Colonic mucosa (tissue), 4 donors: Measurements from ENCODE around the gene TSPAN9. TPM values are rescaled to one million over a fixed set of nuclear protein-coding genes. Genes with fewer than 3 reads are reported as not detected.

Experiments used
- DNase-seq: peaks from one replicate; pipeline ENCODE4 v3.0.0-alpha.2; 2020
- H3K27ac ChIP-seq: fragments of 200-600 bp; one replicate; pipeline ENCODE4 v1.8.0; 2021
- H3K27me3 ChIP-seq: fragments of 200-600 bp; one replicate; pipeline ENCODE4 v1.8.0; 2021
- H3K36me3 ChIP-seq: fragments of 200-600 bp; one replicate; pipeline ENCODE4 v1.8.0; 2021
- H3K4me1 ChIP-seq: fragments of 200-600 bp; one replicate; pipeline ENCODE4 v1.8.0; 2021; ENCODE audit warnings: mild to moderate bottlenecking
- H3K4me3 ChIP-seq: fragments of 200-600 bp; one replicate; pipeline ENCODE4 v1.8.0; 2021
- H3K9ac ChIP-seq, 2 donors: one replicate each; pipeline ENCODE4 v1.7.0; 2013; ENCODE audit warnings: control low read depth in 2 of 2, low read depth in 2 of 2, low read length in 2 of 2
- H3K9me3 ChIP-seq: fragments of 200-600 bp; one replicate; pipeline ENCODE4 v1.8.0; 2021
- CTCF ChIP-seq: fragments of 200-600 bp; IDR thresholded peaks from one replicate; pipeline ENCODE4 v1.8.0; 2022; ENCODE audit warnings: antibody characterized with exemption, mild to moderate bottlenecking
- intact Hi-C: fragments of 100-400 bp; cut with DNase I; formaldehyde crosslinking; loops from one replicate; pipeline ENCODE4 v1.14.1; 2022
- total RNA-seq, 2 donors: library from RNA; stranded (reverse); fragmentation: NEBNext Ultra II Directional in 1 of 2; extraction: Animal tissue kit (Norgen Biotek cat#: 25700) in 1 of 2; gene quantifications; one replicate each; pipeline ENCODE4 v1.2.1, GENCODE V29; 2021
- donor health status: healthy.
- donor health status: DM: no; HTN: no; CAD: no.
- donor health status: DM: no; HTN: no; CAD: no.

TSPAN9 gene
- total RNA-seq, 2 donors from 2014 or later, result 4.7 to 9.9 TPM

DNA sequence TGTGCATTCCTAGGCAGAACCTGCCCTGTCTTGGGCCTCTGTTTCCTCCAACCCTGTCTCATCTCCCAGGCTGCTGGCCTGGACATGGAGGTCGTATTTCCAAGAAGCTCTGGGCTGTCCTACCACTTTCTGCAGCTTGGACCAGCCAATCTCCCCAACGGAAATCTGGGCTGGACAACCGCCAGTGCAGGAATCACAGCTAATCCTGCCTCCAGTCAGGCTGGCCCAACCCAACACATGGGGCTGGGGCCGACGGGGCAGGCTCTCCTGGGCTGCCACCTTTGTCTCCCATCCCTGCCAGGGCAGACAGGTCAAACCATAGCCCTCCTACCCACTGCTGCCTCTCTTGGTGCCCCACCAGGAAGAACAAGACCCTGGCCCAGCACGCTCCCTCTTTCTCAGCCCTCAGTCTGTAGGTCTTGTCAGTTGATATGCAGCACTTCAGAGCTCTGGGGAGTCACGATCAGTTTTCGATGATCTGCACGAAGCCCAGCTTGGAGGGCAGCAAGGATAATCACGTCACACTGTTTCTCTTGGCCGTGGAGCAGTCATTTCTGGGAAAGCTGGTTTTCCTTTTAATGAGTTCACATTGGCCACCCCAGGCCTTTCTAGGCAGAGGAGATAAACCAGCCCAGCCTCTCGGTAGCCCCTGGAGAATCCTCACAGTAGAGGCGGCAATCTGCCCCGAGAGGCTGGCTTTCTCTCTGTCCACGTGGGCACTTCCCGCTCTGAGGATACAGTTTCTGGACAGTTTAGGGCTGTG is 218.6 kb downstream of the TSPAN9 start:
- TF ChIP-seq CTCF, result no peak
- Histone ChIP-seq H3K27me3 (no peaks in the 10 kb centered on the region), H3K4me1 (no peaks in the 10 kb centered on the region), H3K4me3 (no peak overlapping the region), H3K9me3 (no peaks in the 10 kb centered on the region), H3K36me3 (no peaks in the 10 kb centered on the region), H3K27ac (no peak overlapping the region), H3K9ac (no peak overlapping the region)
- intact Hi-C loops, result no loop called here
- no peak for DNase-seq

- DNase-seq, result no peak
- no peak for TF ChIP-seq CTCF
- H3K36me3 ChIP-seq, result no peaks in the 10 kb centered on the region
Observed at GRCh38 chr12:3296409-3296701, 219.2 kb downstream of the TSPAN9 start.

GRCh38 chr12:3298603-3299002 is 221.4 kb downstream of the TSPAN9 start:
- no peak overlapping the region for H3K4me3 ChIP-seq
- intact Hi-C loops, result no loop called here

More at GRCh38 chr12:3296409-3296701, 219.2 kb downstream of the TSPAN9 start:
- no peaks in the 10 kb centered on the region for H3K9me3 ChIP-seq
- no peak overlapping the region for H3K4me3 ChIP-seq
- H3K4me1 ChIP-seq, result no peaks in the 10 kb centered on the region
- H3K27me3 ChIP-seq, result no peaks in the 10 kb centered on the region
- intact Hi-C loops, result no loop called here
- no peak overlapping the region for H3K9ac ChIP-seq
- no peak overlapping the region for H3K27ac ChIP-seq

GRCh38 chr12:3299929-3300832 is 223.0 kb downstream of the TSPAN9 start:
- DNase-seq, result peak; percentile 93
- no peak overlapping the region for H3K4me3 ChIP-seq
- H3K4me1 ChIP-seq, result no peaks in the 10 kb centered on the region
- TF ChIP-seq CTCF, result peak; percentile 97
- peak overlapping the region in 1 of 2 donors; percentile 77 for H3K9ac ChIP-seq
- H3K27ac ChIP-seq, result peak overlapping the region; percentile 49
- H3K9me3 ChIP-seq, result no peaks in the 10 kb centered on the region
- H3K36me3 ChIP-seq, result no peaks in the 10 kb centered on the region
- intact Hi-C loops, result loop anchor here (2.0 to 10.0 kb wide), 2 partner anchors 475 to 505 kb away; no protein-coding TSS in a partner anchor
- no peaks in the 10 kb centered on the region for H3K27me3 ChIP-seq

More at GRCh38 chr12:3298603-3299002, 221.4 kb downstream of the TSPAN9 start:
- Histone ChIP-seq H3K36me3 (no peaks in the 10 kb centered on the region), H3K4me1 (no peaks in the 10 kb centered on the region), H3K9me3 (no peaks in the 10 kb centered on the region), H3K27ac (no peak overlapping the region), H3K27me3 (no peaks in the 10 kb centered on the region), H3K9ac (no peak overlapping the region)
- no peak for TF ChIP-seq CTCF
- no peak for DNase-seq

GRCh38 chr12:3300833-3301401 is 223.7 kb downstream of the TSPAN9 start:
- no peak for DNase-seq
- TF ChIP-seq CTCF, result no peak
- Histone ChIP-seq H3K36me3 (no peaks in the 10 kb centered on the region), H3K9me3 (no peaks in the 10 kb centered on the region), H3K9ac (no peak overlapping the region), H3K27ac (no peak overlapping the region), H3K4me1 (no peaks in the 10 kb centered on the region), H3K4me3 (no peak overlapping the region), H3K27me3 (no peaks in the 10 kb centered on the region)
- intact Hi-C loops, result loop anchor here (2.0 to 10.0 kb wide), 2 partner anchors 474 to 504 kb away; no protein-coding TSS in a partner anchor
